Measurements from ENCODE around the gene RRAS. TPM values are rescaled to one million over a fixed set of nuclear protein-coding genes. Genes with fewer than 3 reads are reported as not detected.

RRAS gene
- total and polyA plus RNA-seq, 2 of the 4 experiments (the other 2 are of a cell fraction): 50.2 to 241 TPM

GRCh38 chr19:49665036-49665350 is 25.1 kb upstream of the RRAS start:
- Histone ChIP-seq H2BK120ac (ENCODE audit: low read depth, low read length) (no peak overlapping the region), H3K4me2 (ENCODE audit: low read depth, low read length) (peak overlapping the region; percentile 92), H2BK5ac (ENCODE audit: low read depth, low read length, poor library complexity, severe bottlenecking) (peak overlapping the region; percentile 88), H4K5ac (ENCODE audit: low read depth, low read length) (peak overlapping the region; percentile 53), H3K9me3 (ENCODE audit: control insufficient read depth, insufficient read depth, low read length) (no peaks in the 10 kb centered on the region), H3K9ac (ENCODE audit: low read depth, low read length) (peak overlapping the region; percentile 91), H3K4me1 (ENCODE audit: control insufficient read depth, insufficient read depth, low read length) (peaks cover 9% of the 10 kb centered on the region), H2BK15ac (ENCODE audit: low read depth, low read length) (no peak overlapping the region), H2AK9ac (replicated peaks; ENCODE audit: low read depth, low read length, poor library complexity) (peak overlapping the region; percentile 86), H4K91ac (ENCODE audit: insufficient read depth, low read depth, low read length) (peak overlapping the region; percentile 69), H3K18ac (ENCODE audit: low read depth, low read length) (peak overlapping the region; percentile 22), H3K56ac (ENCODE audit: extremely low read depth, insufficient read depth, low read length) (peak overlapping the region; percentile 71; the same call in 1 of the 2 replicates), H3K27ac (ENCODE audit: insufficient read depth, low read length) (peak overlapping the region; percentile 87), H2AFZ (replicated peaks; ENCODE audit: low read length, poor library complexity) (peak overlapping the region; percentile 93), H3K4me3 (ENCODE audit: insufficient read depth, low read depth, low read length) (peak overlapping the region; percentile 77), H3K23ac (ENCODE audit: low read depth, low read length) (peak overlapping the region; percentile 97), H3K14ac (replicated peaks; ENCODE audit: low read depth, low read length) (peak overlapping the region; percentile 89), H3K27me3 (ENCODE audit: control insufficient read depth, insufficient read depth, low read length) (no peaks in the 10 kb centered on the region), H2AK5ac (ENCODE audit: low read depth, low read length) (peak overlapping the region; percentile 96), H3K36me3 (ENCODE audit: control insufficient read depth, insufficient read depth, low read length) (peaks cover 26% of the 10 kb centered on the region), H3K79me1 (ENCODE audit: low read depth in 1 of 2, low read length in 2 of 2) (peaks cover 10 to 56% of the 10 kb centered on the region in 2 experiments; a peak in 3 of 4 replicates), H2BK20ac (ENCODE audit: low read depth, low read length) (no peak overlapping the region), H3K9me1 (ENCODE audit: insufficient read depth, low read length) (peaks cover 3% of the 10 kb centered on the region; the same call in 1 of the 2 replicates), H3K4ac (ENCODE audit: low read depth, low read length) (peak overlapping the region; percentile 92), H4K20me1 (ENCODE audit: insufficient read depth, low read length) (peaks cover 12% of the 10 kb centered on the region; the same call in 1 of the 2 replicates), H4K8ac (ENCODE audit: low read depth in 2 of 2, low read length in 2 of 2) (peak overlapping the region; percentile 42 to 91)
- dilution Hi-C loops (cut with HindIII; ENCODE audit: low sequenced_read_pairs, unreplicated experiment) (no loop called here), intact Hi-C loops (cut with micrococcal nuclease) (loop anchor here (1.0 kb wide), 1 partner anchor 23 kb away; the partner anchor contains the start of gene SCAF1), in situ Hi-C loops (cut with MboI; ENCODE audit: low sequenced_read_pairs) (loop anchor here (10.0 kb wide), 1 partner anchor 170 kb away; the partner anchor contains the start of gene RPS11)
- POLR2A ChIA-PET (ENCODE audit: unreplicated experiment): no interaction called here
- WGBS, 2 experiments (ENCODE audit: extremely low coverage in 2 of 2, insufficient read length in 1 of 2): 0% methylated on average over 7 of the region's 7 CpGs; no CpG with 5 or more reads in 1 of the 2 experiments
- BruUV-seq (replicated peaks): no TSS peak
- no peak for DNase-seq
- CTCF ChIA-PET: interaction anchor here (0.6 to 1.0 kb wide), 3 partner anchors 10 to 137 kb away, joined by 3 read pairs; partner anchors contain the start of gene RCN3
- TF ChIP-seq, protein P1, sequence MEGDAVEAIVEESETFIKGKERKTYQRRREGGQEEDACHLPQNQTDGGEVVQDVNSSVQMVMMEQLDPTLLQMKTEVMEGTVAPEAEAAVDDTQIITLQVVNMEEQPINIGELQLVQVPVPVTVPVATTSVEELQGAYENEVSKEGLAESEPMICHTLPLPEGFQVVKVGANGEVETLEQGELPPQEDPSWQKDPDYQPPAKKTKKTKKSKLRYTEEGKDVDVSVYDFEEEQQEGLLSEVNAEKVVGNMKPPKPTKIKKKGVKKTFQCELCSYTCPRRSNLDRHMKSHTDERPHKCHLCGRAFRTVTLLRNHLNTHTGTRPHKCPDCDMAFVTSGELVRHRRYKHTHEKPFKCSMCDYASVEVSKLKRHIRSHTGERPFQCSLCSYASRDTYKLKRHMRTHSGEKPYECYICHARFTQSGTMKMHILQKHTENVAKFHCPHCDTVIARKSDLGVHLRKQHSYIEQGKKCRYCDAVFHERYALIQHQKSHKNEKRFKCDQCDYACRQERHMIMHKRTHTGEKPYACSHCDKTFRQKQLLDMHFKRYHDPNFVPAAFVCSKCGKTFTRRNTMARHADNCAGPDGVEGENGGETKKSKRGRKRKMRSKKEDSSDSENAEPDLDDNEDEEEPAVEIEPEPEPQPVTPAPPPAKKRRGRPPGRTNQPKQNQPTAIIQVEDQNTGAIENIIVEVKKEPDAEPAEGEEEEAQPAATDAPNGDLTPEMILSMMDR (conservative IDR thresholded peaks at IDR 0.05; ENCODE audit: low read depth, low read length): no peak
- no peak for TF ChIP-seq CHD1 (IDR thresholded peaks at IDR 0.05; ENCODE audit: low read depth, low read length)
- peak; percentile 2 for ATAC-seq (ENCODE audit: low read depth)

Data from IMR-90 (cell line).